ENCODE results near the gene PHF20. TPM values are rescaled to one million over a fixed set of nuclear protein-coding genes. Genes with fewer than 3 reads are reported as not detected.

PHF20 gene
- total RNA-seq, 1 experiment from 2014 or later = 37.2 TPM

DNA sequence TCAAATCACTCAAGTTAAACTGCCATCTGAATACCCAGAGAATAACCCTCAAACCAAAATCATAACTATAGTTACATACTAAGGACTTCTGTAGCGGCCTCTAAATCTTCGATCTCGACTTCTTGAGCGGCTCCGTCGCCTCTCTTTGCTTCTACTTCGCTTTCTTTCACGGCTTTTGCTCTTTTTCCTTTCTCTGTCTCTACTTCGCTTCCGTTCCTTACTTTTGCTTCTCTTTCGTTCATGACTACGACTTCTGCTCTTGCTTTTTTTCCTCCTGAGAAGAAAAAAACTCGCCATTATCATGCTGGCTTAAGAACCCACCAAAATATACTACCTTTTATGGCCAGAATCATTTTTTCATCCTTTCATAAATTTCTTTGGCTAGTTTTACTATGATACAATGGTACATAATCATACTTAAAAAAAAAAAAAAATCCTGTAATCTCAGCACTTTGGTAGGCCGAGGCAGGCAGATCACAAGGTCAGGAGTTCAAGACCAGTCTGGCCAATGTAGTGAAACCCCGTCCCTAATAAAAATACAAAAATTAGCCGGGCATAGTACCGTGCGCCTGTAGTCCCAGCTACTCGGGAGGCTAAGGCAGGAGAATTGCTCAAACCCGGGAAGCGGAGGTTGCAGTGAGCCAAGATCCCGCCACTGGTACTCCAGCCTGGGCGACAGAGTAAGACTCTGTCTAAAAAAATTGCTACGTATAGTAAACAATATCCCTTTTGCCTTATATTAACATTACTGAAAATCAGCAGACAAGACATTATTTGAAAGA lies 39.8 kb upstream of the PHF20 start:
- POLR2A ChIA-PET (ENCODE audit: unreplicated experiment) = interaction anchor here (1.0 kb wide), 1 partner anchor 10 kb away, joined by 3 read pairs; the partner anchor contains the start of gene RBM39
- BruUV-seq (replicated peaks) = no TSS peak
- no peak overlapping the region for H3K4me3 ChIP-seq (ENCODE audit: low read length)
- H3K9me3 ChIP-seq (ENCODE audit: low read length) = no peaks in the 10 kb centered on the region
- H3F3A ChIP-seq (ENCODE audit: low read length, unreplicated experiment) = no peaks in the 10 kb centered on the region
- ATAC-seq (no peak), DNase-seq (no peak)
- no peak overlapping the region for H3K9ac ChIP-seq (ENCODE audit: low read length)
- no peak overlapping the region for H3K27ac ChIP-seq (ENCODE audit: low read length)
- TF ChIP-seq EZH2phosphoT487 (IDR thresholded peaks at IDR 0.05; ENCODE audit: borderline replicate concordance, low read length) (no peak), EZH2 (IDR thresholded peaks at IDR 0.05; ENCODE audit: low read length, unreplicated experiment) (no peak)
- TF ChIP-seq, protein P1, sequence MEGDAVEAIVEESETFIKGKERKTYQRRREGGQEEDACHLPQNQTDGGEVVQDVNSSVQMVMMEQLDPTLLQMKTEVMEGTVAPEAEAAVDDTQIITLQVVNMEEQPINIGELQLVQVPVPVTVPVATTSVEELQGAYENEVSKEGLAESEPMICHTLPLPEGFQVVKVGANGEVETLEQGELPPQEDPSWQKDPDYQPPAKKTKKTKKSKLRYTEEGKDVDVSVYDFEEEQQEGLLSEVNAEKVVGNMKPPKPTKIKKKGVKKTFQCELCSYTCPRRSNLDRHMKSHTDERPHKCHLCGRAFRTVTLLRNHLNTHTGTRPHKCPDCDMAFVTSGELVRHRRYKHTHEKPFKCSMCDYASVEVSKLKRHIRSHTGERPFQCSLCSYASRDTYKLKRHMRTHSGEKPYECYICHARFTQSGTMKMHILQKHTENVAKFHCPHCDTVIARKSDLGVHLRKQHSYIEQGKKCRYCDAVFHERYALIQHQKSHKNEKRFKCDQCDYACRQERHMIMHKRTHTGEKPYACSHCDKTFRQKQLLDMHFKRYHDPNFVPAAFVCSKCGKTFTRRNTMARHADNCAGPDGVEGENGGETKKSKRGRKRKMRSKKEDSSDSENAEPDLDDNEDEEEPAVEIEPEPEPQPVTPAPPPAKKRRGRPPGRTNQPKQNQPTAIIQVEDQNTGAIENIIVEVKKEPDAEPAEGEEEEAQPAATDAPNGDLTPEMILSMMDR (conservative IDR thresholded peaks at IDR 0.05; ENCODE audit: low read depth, low read length) = no peak
- peaks cover 87% of the 10 kb centered on the region for H3K36me3 ChIP-seq (ENCODE audit: low read depth, low read length)
- 0 out of 2 replicates have a peak, but pooled peaks cover 12% of the 10 kb centered on the region for H3K4me1 ChIP-seq (ENCODE audit: insufficient read depth, low read length)
- intact Hi-C loops (cut with micrococcal nuclease) = no loop called here
- peaks cover 84% of the 10 kb centered on the region for H4K20me1 ChIP-seq (ENCODE audit: low read length)
- no peak overlapping the region for H3K4me2 ChIP-seq (ENCODE audit: low read length)
- H3K79me2 ChIP-seq (ENCODE audit: low read length) = peaks cover 94% of the 10 kb centered on the region
- H2AFZ ChIP-seq (ENCODE audit: low read length) = no peak overlapping the region
- H3K27me3 ChIP-seq (ENCODE audit: low read length) = no peaks in the 10 kb centered on the region
- H3K9me2 ChIP-seq (replicated peaks; ENCODE audit: low read length) = no peaks in the 10 kb centered on the region
- CTCF ChIA-PET = no interaction called here

DNA sequence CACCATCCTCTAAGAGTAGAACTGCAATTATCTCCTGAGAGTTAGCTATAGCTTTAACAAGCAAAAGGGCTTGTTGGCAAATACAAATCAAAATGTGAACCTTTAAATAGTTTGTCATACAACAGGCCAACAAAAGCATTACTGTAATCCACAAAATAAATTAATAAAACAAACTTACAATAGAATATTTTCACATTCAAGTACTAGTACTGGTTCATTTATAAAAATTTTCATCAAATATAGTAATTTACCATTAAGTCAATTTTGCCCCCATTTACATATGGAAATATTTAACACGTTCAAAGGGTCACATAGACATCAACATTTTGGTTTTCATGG lies 39.2 kb upstream of the PHF20 start:
- H3K4me1 ChIP-seq (ENCODE audit: insufficient read depth, low read length) = 0 out of 2 replicates have a peak, but pooled peaks cover 12% of the 10 kb centered on the region
- no peak overlapping the region for H2AFZ ChIP-seq (ENCODE audit: low read length)
- ChIA-PET POLR2A (ENCODE audit: unreplicated experiment) (no interaction called here), CTCF (no interaction called here)
- H3K79me2 ChIP-seq (ENCODE audit: low read length) = peaks cover 96% of the 10 kb centered on the region
- no peaks in the 10 kb centered on the region for H3K9me3 ChIP-seq (ENCODE audit: low read length)
- ATAC-seq (no peak), DNase-seq (no peak)
- intact Hi-C loops (cut with micrococcal nuclease) = no loop called here
- H3K4me2 ChIP-seq (ENCODE audit: low read length) = no peak overlapping the region
- no peak overlapping the region for H3K9ac ChIP-seq (ENCODE audit: low read length)
- H3K36me3 ChIP-seq (ENCODE audit: low read depth, low read length) = peaks cover 84% of the 10 kb centered on the region
- no peaks in the 10 kb centered on the region for H3K27me3 ChIP-seq (ENCODE audit: low read length)
- no peak overlapping the region for H3K4me3 ChIP-seq (ENCODE audit: low read length)
- no TSS peak for BruUV-seq (replicated peaks)
- H3K27ac ChIP-seq (ENCODE audit: low read length) = no peak overlapping the region
- TF ChIP-seq, protein P1 (conservative IDR thresholded peaks at IDR 0.05; ENCODE audit: low read depth, low read length) = no peak
- TF ChIP-seq EZH2phosphoT487 (IDR thresholded peaks at IDR 0.05; ENCODE audit: borderline replicate concordance, low read length) (no peak), EZH2 (IDR thresholded peaks at IDR 0.05; ENCODE audit: low read length, unreplicated experiment) (no peak)
- peaks cover 80% of the 10 kb centered on the region for H4K20me1 ChIP-seq (ENCODE audit: low read length)
- H3K9me2 ChIP-seq (replicated peaks; ENCODE audit: low read length) = no peaks in the 10 kb centered on the region
- no peaks in the 10 kb centered on the region for H3F3A ChIP-seq (ENCODE audit: low read length, unreplicated experiment)

DNA sequence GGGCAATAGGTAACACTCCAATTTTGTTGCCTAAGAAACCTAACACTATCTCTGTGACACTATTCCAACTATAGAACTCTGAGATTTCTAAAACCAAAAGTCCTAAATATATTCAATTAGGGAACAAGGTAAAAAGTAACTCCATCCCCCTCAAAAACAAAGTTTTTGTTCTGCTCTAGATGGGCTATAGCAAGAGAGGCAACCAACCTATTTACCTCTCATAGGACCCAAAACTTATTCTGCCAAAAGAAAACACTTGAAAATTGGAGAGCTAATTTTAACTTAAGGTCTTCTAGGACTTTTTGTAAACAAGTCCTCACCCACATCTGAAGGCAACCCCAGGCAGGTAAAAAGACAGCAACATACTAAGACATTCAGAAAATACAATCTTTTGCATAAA lies 37.4 kb upstream of the PHF20 start:
- intact Hi-C loops (cut with micrococcal nuclease) = no loop called here
- no peaks in the 10 kb centered on the region for H3F3A ChIP-seq (ENCODE audit: low read length, unreplicated experiment)
- no peak overlapping the region for H3K4me2 ChIP-seq (ENCODE audit: low read length)
- peaks cover 100% of the 10 kb centered on the region for H3K79me2 ChIP-seq (ENCODE audit: low read length)
- ATAC-seq (no peak), DNase-seq (no peak)
- no peaks in the 10 kb centered on the region for H3K9me3 ChIP-seq (ENCODE audit: low read length)
- ChIA-PET CTCF (no interaction called here), POLR2A (ENCODE audit: unreplicated experiment) (interaction anchor here (0.6 kb wide), 1 partner anchor 23 kb away, joined by 3 read pairs; no protein-coding TSS in a partner anchor)
- no TSS peak for BruUV-seq (replicated peaks)
- TF ChIP-seq, protein P1 (conservative IDR thresholded peaks at IDR 0.05; ENCODE audit: low read depth, low read length) = no peak
- TF ChIP-seq EZH2 (IDR thresholded peaks at IDR 0.05; ENCODE audit: low read length, unreplicated experiment) (no peak), EZH2phosphoT487 (IDR thresholded peaks at IDR 0.05; ENCODE audit: borderline replicate concordance, low read length) (no peak)
- H3K27ac ChIP-seq (ENCODE audit: low read length) = no peak overlapping the region
- no peaks in the 10 kb centered on the region for H3K27me3 ChIP-seq (ENCODE audit: low read length)
- H3K4me3 ChIP-seq (ENCODE audit: low read length) = no peak overlapping the region
- H3K9me2 ChIP-seq (replicated peaks; ENCODE audit: low read length) = no peaks in the 10 kb centered on the region
- peaks cover 87% of the 10 kb centered on the region for H3K36me3 ChIP-seq (ENCODE audit: low read depth, low read length)
- H3K9ac ChIP-seq (ENCODE audit: low read length) = no peak overlapping the region
- H4K20me1 ChIP-seq (ENCODE audit: low read length) = peaks cover 88% of the 10 kb centered on the region
- H2AFZ ChIP-seq (ENCODE audit: low read length) = no peak overlapping the region
- H3K4me1 ChIP-seq (ENCODE audit: insufficient read depth, low read length) = peaks cover 25% of the 10 kb centered on the region
